GM21423 (cell line): ENCODE measurements around the gene PLEKHG7.
A peak's percentile ranks its signal among the peaks of the same experiment; 100 is the strongest.
"Not testable (repeated sequence)": the region's sequence is repeated elsewhere in the genome, so short reads cannot be mapped to it uniquely, and the experiment has no call there.

Experiments used
- ATAC-seq: cut with Tn5 transposase; IDR thresholded peaks from one replicate; pipeline ENCODE4 v1.9.1; 2021; ENCODE audit warnings: mild to moderate bottlenecking, moderate library complexity; ENCODE audit not compliant: unreplicated experiment

The PLEKHG7 gene

GRCh38 chr12:92702754-92703679 lies at the start of gene PLEKHG7:
PLEKHG7 (plus strand) TSS chr12:92702989; CDS start chr12:92706632, 3,643 bp downstream.
- peak; percentile 89 for ATAC-seq

DNA sequence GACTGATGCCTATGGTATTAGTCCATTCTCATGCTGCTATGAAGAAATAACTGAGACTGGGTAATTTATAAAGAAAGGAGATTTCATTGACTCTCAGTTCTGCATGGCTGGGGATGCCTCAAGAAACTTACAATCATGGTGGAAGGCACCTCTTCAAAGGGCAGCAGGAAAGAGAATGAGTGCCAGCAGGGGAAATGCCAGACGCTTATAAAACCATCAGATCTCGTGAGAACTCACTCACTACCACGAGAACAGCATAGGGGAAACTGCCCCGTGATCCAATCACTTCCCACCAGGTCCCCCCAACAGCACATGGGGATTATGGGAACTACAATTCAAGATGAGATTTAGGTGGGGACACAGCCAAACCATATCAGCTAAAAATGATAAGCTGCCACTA lies 48.5 kb upstream of the PLEKHG7 start:
- ATAC-seq = not testable (repeated sequence)

- ATAC-seq = no peak
Observed at GRCh38 chr12:92654929-92655328, 47.9 kb upstream of the PLEKHG7 start.

GRCh38 chr12:92656911-92657310 lies 45.9 kb upstream of the PLEKHG7 start:
- ATAC-seq = no peak

DNA sequence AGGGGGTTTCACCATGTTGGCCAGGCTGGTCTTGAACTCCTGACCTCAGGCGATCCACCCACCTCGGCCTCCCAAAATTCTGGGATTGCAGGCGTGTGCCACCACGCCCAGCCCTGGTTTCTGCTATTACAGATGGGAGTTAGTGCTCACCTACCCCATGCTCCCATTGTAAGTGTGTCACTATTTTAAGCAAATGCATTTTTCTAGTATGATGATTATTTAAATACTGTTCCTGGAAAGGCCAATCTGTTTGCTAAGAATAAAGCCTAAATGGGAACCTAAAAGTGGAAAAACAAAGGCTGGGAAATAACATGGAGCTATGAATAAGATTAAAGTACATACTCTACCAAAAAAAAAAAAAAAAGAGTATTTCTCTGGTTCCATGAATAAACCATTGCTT lies 45.0 kb upstream of the PLEKHG7 start:
- no peak for ATAC-seq

- no peak for ATAC-seq
Observed at GRCh38 chr12:92658611-92659010, 44.2 kb upstream of the PLEKHG7 start.

DNA sequence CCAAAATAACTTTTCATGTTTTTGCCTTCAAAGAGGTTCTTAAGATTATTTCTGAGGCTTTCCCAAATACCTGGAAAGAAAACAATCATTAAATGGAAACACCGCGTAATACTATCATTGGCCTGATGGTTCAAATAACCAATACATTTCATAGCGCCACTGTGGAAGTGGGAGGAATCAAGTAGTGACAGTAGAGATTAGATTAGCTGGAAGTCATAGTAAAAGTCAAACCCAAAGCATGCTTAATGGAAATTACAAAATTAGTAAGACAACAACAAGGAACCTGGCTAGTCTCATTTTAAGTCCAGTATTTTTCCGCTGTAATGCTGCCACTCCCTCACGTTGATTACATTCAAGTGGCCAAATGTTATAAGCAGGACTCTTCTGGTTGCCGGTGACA lies 41.5 kb upstream of the PLEKHG7 start:
- ATAC-seq = no peak

DNA sequence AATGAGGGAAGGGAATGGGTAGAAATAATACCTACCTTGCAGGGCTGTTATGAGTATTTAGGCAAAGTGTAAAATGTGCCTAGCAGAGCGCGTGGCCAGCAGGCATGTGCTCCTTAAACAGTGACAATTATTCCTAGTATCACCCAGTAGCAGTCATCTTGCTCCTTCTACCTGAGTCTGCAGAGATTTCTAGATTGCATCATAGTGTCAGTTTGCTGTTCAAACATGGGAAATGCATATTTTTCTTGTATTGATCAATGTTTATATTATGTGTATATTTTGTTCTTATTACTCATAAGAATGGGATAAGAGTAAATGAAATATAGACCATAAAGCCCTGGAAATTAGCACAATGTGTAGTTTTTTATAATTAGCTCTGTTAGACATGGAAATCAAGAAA lies 37.3 kb upstream of the PLEKHG7 start:
- no peak for ATAC-seq

GRCh38 chr12:92668739-92669138 lies 34.0 kb upstream of the PLEKHG7 start:
- ATAC-seq = no peak

- not testable (repeated sequence) for ATAC-seq
Observed at GRCh38 chr12:92671524-92671923, 31.3 kb upstream of the PLEKHG7 start.

GRCh38 chr12:92673756-92674155 lies 29.0 kb upstream of the PLEKHG7 start:
- ATAC-seq = peak; percentile 91

DNA sequence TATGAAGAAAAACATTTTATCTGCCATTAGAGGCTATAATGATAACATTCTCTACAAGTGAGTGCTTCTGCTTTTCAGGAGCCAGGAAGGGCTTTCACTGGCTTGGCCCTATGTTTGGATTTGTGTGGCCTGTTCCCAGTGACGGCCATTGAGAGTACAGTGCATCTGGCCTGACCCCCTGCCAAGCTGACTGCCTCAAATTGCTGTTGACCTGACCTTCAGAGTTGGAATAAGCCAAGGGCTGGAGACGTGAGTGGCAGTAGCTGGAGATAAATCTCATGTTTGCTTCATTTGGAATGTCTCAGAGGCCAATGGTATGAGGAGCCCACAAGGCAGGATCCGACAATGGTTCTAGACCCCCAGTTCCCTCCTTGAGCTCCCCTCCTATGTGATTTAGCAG lies 28.3 kb upstream of the PLEKHG7 start:
- ATAC-seq = no peak

- no peak for ATAC-seq
Observed at GRCh38 chr12:92675092-92675865, 27.5 kb upstream of the PLEKHG7 start.

DNA sequence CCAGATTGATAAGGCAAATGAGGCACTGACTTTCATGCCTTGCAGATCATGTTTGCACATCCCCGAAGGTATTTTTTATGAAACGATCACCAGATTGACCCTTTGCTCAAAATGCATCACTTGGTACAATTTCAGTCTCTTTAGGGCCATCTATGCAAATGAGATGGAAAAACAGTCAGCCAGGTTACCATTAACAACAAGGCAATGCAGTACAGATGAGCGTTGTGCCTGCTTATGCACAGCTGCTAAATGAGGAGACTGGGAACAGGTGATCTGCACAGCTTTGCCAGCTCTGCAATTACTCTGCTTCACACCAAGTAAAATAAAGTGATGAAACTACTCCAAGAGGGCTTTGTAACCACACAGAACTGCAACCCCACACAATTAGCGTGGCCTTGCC lies 26.1 kb upstream of the PLEKHG7 start:
- no peak for ATAC-seq

DNA sequence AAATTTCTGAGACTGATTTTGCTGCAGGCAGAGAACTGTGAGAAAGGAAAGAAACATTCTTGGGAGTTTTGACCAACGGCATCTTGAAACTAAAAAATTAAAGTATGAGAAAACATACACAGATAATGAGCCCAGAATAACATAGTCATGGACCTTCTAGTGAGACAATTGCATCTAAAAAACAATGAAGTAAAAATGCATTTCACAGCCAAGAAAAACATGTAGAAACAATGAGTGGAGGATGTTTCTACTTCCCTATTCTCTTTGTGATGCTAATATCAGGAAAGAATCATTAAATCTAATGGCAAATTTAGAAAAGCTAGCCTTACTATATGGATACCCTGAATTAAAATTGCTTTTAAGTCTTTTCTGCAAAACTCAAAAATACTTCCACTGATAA lies 12.2 kb upstream of the PLEKHG7 start:
- no peak for ATAC-seq

DNA sequence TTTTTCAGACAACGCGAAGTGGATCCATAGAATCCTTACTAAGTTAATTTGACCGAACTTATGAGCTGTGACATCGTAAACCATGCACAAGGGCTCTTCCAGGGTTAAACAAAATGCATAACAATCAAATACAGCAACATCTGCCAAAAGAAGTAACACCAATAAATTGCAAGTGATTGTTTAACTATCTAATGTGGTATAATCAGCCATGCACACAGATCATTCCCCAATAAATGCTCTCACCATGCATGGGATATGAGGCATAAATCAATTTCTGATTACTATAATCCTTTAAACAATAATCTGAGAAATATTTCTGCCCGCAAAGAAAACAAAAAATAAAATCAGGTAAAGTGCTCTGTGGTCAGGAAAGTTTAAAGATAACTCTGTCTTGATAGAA lies 7.7 kb upstream of the PLEKHG7 start:
- ATAC-seq = no peak

- ATAC-seq = no peak
Observed at GRCh38 chr12:92695577-92695976, 7.2 kb upstream of the PLEKHG7 start.

- no peak for ATAC-seq
Observed at GRCh38 chr12:92696216-92696615, 6.6 kb upstream of the PLEKHG7 start.

- ATAC-seq = no peak
Observed at GRCh38 chr12:92698474-92698873, 4.3 kb upstream of the PLEKHG7 start.

GRCh38 chr12:92701441-92701840 lies 1.3 kb upstream of the PLEKHG7 start:
- no peak for ATAC-seq

DNA sequence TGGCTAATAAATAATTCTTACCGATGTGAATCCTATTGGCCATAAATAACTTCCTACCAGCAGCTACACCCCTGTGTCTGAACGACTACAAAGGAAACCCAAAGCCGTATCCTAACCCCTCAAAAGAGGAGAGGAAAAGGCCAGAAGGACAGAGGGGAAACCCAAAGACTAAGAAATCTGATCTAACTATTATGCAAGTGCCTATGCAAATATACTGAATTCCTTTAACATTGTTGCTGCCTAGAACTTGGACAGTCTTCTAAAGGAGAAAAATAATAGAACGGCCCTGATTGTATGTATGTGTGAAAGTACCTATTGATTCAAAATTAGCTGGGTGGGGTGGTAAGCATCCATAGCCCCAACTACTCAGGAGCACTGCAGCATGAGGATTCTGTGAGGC lies 997 bp downstream of the PLEKHG7 start:
- ATAC-seq = no peak

DNA sequence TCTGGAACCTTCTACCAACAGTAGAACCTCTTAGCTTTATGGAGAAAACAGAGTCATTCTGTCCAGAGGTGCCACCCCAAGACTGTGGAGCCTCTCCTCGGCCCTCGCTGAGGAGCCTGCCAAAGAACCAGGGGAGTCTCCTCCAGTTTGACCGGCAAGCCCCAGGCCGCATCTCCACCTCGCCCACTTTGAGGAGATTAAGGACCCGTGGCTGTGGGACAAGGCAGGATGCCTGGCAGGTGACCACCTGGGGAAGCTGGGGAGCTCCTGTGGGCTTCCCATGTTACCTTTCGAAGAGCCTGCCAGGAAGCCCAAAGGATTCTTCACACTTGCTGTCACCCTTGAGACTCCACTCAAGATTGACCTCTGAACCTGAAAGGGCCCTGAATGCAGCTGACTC lies 3.8 kb downstream of the PLEKHG7 start:
- no peak for ATAC-seq
